HG02870 (cell line): ENCODE results near the gene THEM4.
A peak's percentile ranks its signal among the peaks of the same experiment; 100 is the strongest.

ENCODE experiments used
- ATAC-seq: cut with Tn5 transposase; IDR thresholded peaks from one replicate; pipeline ENCODE4 v1.9.1; 2021; ENCODE audit warnings: mild to moderate bottlenecking, moderate library complexity; ENCODE audit not compliant: unreplicated experiment

THEM4 gene

DNA sequence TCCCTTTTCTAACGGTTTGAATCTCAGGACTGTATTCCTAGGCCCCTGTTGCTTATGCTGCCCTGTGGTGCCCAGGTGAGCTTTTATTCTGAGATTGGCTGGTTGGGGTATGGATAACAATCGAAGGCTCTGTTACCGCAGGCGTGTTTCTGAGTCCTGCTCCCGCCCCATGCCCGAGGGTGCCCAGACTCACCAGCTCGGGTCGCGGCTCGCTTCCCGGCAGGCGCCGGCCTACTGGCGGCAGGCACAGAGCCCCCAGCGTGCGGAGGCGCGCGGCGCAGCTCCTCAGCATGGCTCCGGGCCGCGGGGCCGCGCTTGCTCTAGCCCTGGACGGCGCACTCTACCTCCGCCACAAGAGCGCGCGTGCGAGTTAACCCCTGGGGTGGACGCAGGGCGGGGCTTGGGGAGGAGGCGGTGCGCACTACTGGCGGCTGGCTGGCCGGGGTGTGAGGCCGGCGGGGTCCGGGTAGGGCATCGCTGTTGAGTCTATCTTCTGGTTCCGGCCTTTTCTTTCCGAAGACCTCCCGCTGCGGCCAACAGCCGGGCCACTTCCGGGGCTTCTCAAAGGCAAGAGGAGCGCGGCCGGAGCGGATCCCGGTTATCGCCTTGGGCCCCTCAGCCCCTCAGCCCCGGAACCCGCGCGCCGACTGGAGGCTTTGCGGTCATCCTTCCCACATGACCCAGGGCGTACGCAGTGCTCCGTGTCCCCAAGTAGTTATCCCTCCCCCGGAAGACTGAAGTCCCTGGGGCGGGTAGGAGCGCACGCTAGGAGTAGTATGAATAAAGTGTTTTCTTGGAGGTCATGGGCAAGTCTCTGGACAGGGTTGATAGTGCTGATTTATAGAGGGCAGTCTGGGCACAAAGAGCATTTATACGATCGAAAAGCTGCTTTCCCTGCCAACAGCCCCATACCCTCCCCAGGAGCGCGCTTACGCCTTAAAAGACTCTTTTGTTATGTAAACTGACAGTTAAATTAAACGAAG, at the start of gene THEM4:
Gene THEM4 (minus strand): TSS at position 345 of the 983 bp plus-strand sequence. CDS start 53 bp downstream, at position 292.
- peak; percentile 97 for ATAC-seq

DNA sequence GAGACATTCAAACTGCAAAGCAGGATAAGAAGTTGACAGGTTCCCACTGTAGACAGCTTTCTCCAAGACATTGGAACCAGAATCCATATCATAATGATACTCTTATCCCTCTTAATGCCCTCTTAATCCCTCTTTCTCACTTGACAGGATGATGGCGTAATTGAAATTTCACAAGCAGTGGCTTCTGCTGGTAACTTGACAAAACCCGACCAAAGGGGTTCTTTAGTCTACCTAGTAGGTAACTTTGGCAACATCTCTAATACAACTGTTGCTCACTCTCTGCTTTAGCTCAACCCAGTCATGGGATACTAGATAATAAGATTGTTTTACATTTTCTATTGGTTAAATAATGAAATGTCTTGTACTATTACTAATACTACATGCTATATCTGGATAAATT, 49.6 kb upstream of the THEM4 start:
- ATAC-seq = no peak

DNA sequence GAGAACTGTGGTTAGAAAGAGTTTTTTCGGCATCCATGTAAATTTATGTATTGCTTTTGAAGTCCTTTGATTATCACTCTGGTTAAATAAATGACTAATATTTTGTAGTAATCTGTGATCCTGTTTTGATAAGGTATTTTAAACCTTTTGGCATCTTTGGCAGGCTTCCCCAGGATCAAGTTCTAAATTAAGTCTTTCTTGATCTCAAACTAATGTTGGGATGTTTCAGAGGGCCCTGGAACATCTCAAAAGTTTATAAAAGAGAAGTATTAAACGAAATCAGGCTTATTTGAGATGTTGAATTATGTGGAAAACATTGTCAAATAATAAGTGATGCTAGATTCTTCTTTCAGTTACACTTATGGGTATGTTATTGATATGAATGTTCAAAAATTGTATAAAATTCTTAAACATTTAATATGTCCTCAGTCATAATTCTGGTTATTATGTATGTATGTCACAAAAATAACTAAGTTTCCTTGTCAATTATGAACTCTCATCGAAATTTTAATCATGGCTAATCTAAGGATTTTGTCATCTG, 47.7 kb upstream of the THEM4 start:
- no peak for ATAC-seq

DNA sequence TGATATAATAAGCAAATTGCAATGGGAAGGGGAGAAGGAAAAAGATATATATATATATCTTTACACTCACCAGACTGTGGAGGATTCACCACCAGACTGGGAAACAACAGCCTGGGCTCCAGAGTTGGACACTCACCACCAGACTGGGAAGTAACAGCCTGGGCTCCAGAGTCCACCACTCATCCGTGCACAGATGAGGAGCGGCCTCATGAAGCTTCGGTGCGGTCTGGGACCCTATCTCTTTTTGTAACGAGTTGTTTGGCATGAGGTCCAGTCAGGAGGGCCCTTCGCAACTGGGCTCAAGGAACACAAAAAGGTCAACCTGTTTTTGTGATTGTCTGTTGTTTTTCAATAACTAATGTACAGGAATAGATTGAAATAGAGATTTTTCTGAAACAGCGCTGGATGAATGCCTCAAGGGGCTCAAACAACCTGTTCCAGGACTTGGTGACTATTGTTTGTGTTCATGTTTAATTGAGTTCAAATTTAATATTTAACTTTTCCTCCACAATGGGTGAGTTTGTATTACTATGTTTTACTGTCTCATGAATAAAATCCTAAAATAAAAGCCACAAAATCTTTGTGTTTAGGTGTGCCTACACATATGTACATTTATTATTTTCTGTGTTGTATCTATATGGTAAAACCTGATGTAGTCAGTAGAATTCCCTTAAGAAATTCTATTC, 44.2 kb upstream of the THEM4 start:
- ATAC-seq = no peak

DNA sequence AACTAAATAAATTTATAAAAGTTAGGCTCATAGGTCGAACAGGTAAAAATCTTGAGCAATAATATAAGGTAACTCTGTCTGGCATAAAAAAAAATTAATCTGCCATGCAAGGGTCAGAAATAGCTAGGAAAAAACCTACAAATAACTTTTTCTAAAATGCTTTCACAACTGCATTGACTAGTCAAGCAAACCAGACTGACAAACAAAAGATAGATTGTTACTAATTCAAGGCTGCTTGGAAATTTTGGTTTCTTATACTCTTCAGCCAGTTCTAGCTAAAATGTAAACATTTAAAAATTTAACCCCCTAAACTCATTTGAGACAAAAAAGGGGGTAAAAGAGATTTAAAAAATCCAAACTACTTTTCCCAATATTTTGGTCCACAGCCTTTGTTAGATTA, 43.5 kb upstream of the THEM4 start:
- no peak for ATAC-seq

DNA sequence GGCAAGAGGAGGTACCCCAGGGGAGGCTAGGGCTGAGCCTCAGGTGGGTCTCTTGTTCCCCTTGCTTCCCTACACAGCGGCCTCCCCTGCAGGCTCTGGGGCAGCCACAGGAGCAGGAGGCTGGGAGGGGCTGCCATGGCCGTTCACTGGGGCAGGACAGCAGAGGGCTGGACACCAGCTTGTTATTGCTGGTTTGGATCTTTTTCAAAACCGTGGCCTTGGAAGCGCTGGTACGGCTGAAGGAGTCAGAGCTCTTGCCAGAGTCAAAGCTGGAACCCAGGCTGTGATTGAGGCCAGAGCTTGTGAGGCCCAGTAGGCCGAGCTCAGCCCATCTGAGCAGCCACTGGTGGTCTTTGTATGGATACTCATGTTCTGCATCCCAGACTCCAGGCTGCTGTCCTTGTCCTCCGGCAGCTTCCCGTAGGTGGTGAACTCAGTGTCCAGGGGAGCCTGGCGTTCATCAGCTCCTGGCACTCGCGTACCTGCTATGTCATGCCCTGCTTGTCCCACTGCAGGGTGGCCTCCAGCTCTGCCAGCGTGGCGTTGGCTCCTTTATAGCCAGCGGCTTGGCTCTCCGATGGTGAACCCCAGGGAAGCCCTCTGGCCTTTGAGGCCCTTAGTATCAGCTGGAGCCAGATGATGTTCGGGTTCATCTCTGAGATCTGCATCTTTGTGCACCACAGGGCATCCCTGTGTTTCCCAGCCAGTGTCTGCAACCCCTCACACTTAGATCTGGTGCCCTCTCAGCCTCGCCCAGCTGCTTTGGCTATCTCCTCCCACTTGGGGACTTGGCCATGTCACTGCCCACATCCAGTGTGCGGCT, 40.3 kb upstream of the THEM4 start:
- no peak for ATAC-seq

DNA sequence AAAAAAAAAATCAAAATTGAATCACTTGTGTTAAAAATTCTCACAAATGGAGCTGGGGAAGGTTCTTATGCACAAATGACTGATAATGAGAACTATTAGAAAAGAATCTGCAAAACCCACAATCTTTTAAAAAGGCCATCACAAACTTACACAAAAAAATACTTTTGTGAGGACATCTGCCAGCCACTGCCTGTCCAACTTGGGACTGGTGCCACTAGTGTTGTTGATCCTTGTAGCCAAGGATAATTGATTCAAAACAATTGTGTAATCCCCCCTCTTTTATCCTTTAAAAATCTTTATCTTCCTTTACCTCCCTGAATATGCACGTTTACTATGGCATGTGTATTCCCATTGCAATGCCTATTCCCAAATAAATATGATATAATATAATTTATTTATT, 39.2 kb upstream of the THEM4 start:
- no peak for ATAC-seq

DNA sequence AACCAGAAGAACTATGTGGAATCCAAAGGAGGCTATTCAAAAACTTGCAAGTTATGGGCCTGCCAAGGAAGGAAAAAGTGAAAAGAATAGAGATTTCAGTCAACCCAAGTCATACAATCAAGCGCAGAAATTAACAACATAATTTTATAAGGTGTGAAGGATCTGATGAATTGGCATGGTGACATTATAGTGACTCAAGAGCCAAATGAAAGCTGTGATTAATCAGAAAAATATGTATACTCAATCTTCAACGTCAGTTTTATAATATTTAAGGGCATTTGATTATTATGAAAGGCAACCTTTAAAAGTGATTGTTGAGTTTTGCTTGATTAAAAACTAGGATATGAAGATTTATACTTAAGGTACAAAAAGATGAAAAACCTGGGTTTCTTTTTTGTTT, 37.8 kb upstream of the THEM4 start:
- ATAC-seq = no peak

DNA sequence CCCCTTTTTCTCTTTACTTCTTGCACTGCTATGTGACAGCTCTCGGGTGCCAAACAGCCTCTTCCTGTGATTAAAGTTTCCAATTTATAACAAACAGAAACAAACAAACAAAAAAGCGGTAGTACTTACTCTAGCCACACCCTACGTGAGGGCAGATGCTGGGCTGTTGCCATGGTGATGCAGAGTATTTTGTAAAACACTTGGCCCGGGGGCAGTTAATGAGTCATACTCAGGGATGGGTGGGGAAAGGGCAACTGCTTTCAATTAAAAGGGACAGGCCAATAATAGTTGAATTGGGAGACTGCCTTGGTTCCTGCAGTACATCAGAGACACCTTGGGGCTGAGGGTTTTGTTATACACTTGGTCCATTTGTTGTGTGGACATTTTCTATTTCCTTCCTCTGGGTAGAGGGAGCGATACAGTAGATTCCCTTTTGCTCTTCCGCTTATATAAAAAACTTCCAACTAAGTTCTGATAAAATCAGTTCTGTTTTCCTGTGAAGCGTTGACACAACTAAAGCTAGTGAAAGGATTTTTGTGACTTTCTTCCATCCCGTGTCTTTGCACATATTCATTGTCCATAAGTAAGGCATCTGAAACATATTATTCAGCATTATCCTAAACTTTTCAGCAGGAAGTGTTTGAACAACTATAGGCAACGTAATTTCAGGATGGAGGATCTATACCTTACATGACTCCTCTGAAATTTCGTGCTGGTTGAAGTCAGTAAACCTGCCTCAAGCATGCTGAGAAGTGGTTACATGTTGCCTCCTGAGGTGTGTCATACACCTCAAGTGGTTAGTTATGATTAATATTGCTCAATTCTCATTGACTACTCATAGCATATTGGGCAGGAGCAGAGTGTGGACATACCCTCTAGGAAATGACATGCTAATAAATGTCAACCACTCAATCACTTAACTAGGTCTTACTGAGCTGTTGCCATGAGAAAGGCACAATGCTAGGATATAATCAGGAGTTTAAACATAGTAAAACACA, 36.7 kb upstream of the THEM4 start:
- ATAC-seq = no peak

DNA sequence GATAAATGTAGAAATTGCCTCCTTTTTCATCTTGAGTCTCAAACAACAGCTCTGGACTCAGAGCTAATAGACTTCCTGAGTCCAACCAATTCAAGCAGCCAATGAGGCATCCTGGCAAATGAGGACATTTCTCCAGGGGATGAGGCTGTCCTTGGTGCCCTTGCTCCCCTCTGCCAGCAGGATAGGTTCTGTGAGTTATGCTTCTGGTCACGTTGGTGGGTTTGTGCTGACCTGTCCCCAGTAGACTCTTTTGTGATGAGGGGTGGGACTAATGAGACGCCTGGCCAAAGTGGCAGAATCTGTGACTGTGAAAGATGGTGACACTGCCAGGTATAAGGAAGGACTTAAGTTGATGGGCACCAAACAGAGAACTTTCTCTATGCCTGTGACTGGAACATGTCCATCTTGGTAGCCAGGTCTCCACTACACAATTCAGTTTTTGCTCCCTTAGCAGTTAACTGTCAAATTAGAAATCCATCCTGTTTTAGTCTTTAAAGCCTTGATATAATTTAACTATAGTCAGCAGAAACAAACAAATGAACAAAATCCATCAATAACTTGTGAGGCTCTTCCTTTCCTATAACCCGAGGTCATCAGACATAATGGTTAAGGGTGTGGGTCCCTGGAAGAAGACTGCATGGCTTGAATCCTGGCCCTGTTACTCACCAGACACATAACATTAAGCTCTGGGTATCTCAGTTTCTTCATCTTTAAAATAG, 35.7 kb upstream of the THEM4 start:
- ATAC-seq = no peak

DNA sequence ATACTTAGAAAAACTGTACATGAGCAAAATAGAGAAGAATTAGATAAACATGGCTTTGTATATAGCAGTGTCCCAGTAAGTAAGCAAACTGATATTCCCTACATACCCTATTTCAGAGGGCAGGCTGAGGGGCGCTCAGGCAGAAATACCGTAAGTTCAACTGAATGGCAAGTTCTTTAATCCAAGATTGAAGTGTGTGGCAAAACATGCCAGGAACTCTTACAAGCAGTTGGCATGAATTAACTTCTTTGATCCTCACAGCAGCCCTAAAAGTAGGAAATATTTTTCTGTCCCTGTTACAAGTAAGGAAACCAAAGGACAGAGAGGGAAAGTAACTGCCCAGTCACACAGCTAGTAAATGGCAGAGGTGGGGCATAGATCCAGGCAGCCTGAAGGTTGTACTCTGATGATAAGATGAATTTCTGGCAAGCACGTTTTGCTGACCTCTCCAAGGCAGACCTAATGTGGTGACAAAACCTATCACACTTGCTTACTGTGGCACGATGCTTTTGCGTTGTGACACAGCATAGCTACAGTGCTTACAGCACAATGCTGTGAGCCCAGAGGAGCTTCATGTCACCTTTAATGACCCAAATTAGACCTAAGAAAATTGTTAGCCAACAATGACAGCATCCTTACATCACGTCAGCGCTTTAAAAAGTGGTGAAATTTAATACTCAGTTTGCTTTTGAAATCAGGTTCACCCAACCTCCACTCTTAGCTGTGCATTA, 35.0 kb upstream of the THEM4 start:
- no peak for ATAC-seq

DNA sequence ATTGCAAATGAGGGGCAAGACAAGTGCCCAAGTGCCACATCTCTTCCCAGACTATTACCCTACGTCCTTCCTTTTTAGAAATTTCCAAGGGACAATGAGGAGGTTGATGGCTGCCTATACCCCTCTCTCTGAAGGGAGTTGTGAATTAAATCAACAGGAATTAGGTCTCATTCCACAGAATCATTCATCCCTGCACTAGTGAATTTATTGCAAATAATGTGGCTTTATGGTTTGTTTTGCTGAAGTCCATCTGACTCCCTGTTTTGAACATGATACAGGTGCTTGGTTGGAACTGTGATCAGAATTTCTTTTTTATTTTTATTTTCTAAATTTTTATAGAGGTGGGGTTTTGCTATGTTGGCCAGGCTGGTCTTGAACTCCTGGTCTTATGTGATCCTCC, 34.3 kb upstream of the THEM4 start:
- ATAC-seq = no peak

DNA sequence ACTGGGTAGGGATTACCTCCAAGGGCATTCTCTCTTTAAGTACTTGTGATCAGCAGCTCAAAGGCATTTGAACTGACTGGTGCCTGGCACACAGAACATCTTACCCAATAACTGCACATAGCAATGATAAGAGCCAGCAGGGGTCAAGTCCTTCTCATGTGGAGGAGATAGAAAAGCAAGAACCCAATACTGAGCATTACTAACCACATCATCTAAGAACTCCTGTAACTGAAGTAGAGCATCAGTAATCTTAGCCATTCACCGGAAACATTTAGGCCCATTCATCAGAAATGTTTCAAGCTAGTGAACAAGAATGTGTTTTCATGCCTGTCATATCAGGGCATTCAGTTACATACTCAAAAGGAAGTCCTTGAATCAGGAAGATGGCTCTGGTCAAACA, 33.6 kb upstream of the THEM4 start:
- ATAC-seq = no peak

DNA sequence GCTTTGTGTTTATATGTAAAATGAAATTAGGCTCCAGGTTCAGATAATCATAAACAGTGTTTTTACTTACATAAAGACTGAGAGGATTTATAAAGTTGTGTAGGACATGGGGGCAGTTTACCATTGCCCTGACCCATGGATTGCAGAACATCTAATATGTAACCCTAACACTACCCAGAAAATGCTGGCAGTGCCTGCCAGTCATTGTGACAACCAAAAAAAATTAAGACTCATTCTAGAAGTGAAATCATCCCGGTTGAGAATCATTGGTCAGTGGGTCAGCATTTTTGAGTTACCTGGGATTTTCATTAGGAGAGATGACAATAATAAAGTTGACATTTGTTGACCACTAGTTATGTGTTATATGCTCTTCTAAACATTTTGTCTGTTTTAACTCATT, 31.2 kb upstream of the THEM4 start:
- no peak for ATAC-seq

DNA sequence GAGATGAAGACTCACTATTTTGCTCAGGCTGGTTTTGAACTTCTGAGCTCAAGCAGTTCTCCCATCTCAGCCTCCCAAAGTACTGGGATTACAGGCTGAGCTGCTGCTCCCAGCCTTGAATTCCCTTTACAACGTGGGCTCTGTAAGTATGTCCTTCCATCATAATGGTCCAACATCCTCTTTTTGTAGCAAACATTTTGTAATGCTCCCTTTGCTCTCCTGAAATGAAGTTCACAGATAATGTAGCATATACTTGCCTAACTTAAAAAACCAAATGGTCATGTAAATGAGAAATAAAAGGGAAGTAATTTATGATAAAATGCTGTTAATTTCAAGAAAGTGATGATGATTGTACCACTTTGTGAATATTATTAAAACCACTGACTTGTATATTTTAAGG, 30.5 kb upstream of the THEM4 start:
- ATAC-seq = no peak

DNA sequence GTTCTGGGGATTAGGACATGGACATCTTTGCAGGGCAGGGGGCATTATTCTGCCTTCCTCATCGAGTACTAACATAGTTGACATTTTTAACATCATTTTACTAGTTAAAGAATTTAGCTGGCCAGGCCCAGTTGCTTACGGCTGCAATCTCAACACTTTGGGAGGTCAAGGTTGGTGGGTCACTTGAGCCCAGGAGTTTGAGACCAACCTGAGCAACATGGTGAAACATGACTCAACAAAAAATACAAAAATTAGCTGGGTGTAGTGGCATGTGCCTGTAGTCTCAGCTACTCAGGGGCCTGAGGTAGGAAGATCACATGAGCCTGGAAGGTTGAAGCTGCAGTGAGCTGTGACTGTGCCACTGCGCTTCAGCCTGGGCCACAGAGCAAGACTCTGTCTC, 29.8 kb upstream of the THEM4 start:
- no peak for ATAC-seq

DNA sequence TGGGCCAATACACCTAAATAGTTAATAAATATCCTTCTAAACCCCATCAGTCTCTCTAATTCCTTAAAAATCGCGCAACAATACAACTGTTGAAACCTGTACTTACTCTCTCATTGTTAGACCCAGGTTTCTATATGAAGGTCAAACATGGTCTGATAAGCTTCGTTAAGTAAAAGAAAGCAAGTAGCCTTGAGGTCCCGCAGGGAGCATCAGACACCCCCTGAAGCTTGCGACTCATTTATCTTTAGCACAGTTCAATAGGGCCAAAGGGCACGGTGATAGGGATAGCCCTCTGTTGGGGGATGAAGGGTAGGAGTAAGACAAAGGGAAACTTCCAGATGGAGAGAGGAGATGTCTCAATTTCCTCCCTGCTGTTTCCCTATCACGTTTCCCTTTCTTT, 27.3 kb upstream of the THEM4 start:
- ATAC-seq = no peak

DNA sequence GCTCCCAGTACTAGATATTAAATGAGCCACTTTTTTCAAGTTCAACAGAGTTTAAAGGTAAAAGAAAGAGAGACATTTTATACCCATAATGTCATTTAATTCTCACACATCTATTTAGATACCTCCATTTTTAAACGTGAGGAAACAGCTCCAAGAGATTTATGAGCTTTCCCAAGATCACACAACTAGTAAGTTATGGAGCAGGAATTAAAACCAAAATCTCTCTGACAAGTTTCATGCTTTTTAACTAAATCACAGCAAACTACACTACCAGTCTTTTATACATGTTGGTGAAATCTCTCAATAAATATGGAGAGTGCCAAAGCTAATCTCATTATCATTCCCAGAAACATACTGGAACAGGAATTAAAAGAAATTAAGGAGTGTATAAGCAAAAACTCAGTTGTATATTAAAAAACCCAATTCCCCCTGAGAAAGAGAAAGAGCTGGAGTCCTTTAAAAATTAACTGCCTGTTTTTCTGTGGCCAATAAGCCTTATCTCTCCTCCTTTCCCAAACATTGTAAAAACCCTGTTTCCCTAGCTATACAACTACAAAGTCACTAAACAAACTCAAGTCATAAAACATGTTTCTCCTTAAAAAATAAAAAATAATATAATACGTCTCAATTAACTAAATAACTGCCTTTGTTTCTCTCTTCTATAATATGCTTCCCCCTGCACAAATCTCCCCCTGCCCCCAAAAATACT, 26.7 kb upstream of the THEM4 start:
- no peak for ATAC-seq
